HCT116 (cell line): Measurements from ENCODE around the gene PMPCB. TPM values are rescaled to one million over a fixed set of nuclear protein-coding genes. Genes with fewer than 3 reads are reported as not detected.

Experiments
- ATAC-seq: fragments of 200-7000 bp; cut with Tn5 transposase; 2 replicates; pipeline ENCODE4 v1.9.1; 2020; ENCODE audit warnings: mild to moderate bottlenecking, moderate library complexity
- BruUV-seq: library from RNA; stranded (reverse); fragments of 400-500 nt; replicated peaks from 2 replicates; lab custom pipeline; 2021; lab: Mats Ljungman, UMichigan
- CTCF ChIA-PET: fragments of 300-600 bp; sonication (Branson Sonifier 250); formaldehyde crosslinking; loops from one replicate; lab custom pipeline; 2021; ENCODE audit warnings: antibody characterized with exemption; lab: Charles Lee
- POLR2A ChIA-PET: fragments of 300-600, 350-600 bp; sonication (Branson Sonifier 250); formaldehyde crosslinking; loops from one replicate; lab custom pipeline; 2021; ENCODE audit warnings: antibody characterized with exemption; lab: Charles Lee
- RAD21 ChIA-PET, 2 experiments: fragments of 300-600 bp; sonication (Branson Sonifier 250); formaldehyde crosslinking; loops; one replicate each; lab custom pipeline; 2023; ENCODE audit warnings: low total read pairs in 2 of 2; ENCODE audit not compliant: uncharacterized antibody in 2 of 2, unreplicated experiment in 2 of 2, low non-redundant PET in 1 of 2; lab: Charles Lee
- DNase-seq: peaks from one replicate; pipeline ENCODE4 v3.0.0-alpha.2; 2010; ENCODE audit warnings: low read depth, low spot score
- H2AFZ ChIP-seq: fragments of 200-600 bp; shearing (Covaris generic), sonication (generic); 2 replicates; pipeline ENCODE4 v1.6.1; 2017; ENCODE audit warnings: low read depth, mixed run types, mixed read lengths, antibody characterized with exemption, low read length; ENCODE audit not compliant: poor library complexity, severe bottlenecking
- H3K27ac ChIP-seq: 2 replicates; pipeline ENCODE4 v1.5.1; 2012; ENCODE audit warnings: low read depth, low read length
- H3K27me3 ChIP-seq: fragments of 200-600 bp; sonication (generic); 2 replicates; pipeline ENCODE4 v1.6.1; 2016; ENCODE audit warnings: mixed run types, low read length, mixed read lengths; ENCODE audit not compliant: insufficient read depth
- H3K36me3 ChIP-seq, 2 experiments: fragments of 200-500 bp in 1 of 2; fragments of 200-600 bp in 1 of 2; sonication (Bioruptor generic) in 1 of 2; sonication (generic) in 1 of 2; 2 replicates each; pipeline versions ENCODE4 v1.5.1 to v1.6.1; 2014 to 2016; ENCODE audit warnings: low read length in 2 of 2, inconsistent platforms in 1 of 2, mixed read lengths in 1 of 2, mixed run types in 1 of 2; ENCODE audit not compliant: insufficient read depth in 2 of 2, control insufficient read depth in 1 of 2
- H3K4me1 ChIP-seq, 2 experiments: fragments of 200-600 bp in 1 of 2; sonication (generic) in 1 of 2; 2 replicates each; pipeline versions ENCODE4 v1.5.1 to v1.6.1; 2012 to 2017; ENCODE audit warnings: low read length in 2 of 2, inconsistent platforms in 1 of 2, mild to moderate bottlenecking in 1 of 2, mixed read lengths in 1 of 2, mixed run types in 1 of 2, moderate library complexity in 1 of 2; ENCODE audit not compliant: insufficient read depth in 2 of 2, control insufficient read depth in 1 of 2
- H3K4me2 ChIP-seq: fragments of 200-600 bp; sonication (generic); 2 replicates; pipeline ENCODE4 v1.6.1; 2017; ENCODE audit warnings: mixed run types, low read length, mixed read lengths
- H3K4me3 ChIP-seq, 2 experiments: fragments of 200-600 bp in 1 of 2; sonication (generic) in 1 of 2; replicated peaks in 1 of 2; 2 replicates each; pipeline ENCODE4 v1.5.1; 2011 to 2016; ENCODE audit warnings: low read length in 2 of 2, control low read depth in 1 of 2, low read depth in 1 of 2, mild to moderate bottlenecking in 1 of 2, mixed read lengths in 1 of 2, mixed run types in 1 of 2
- H3K79me2 ChIP-seq: fragments of 200-600 bp; sonication (generic); 2 replicates; pipeline ENCODE4 v1.6.1; 2017; ENCODE audit warnings: mild to moderate bottlenecking, mixed run types, low read length, moderate library complexity, mixed read lengths; ENCODE audit not compliant: insufficient read depth
- H3K9ac ChIP-seq: fragments of 200-600 bp; sonication (generic); 2 replicates; pipeline ENCODE4 v1.6.1; 2016; ENCODE audit warnings: low read length, mixed read lengths
- H3K9me2 ChIP-seq: fragments of 200-600 bp; sonication (generic), shearing (Covaris generic); 2 replicates; pipeline ENCODE4 v1.6.1; 2017; ENCODE audit warnings: mixed run types, mild to moderate bottlenecking, moderate library complexity; ENCODE audit not compliant: insufficient read depth
- H3K9me3 ChIP-seq, 2 experiments: fragments of 200-500 bp in 1 of 2; fragments of 200-600 bp in 1 of 2; sonication (Bioruptor generic) in 1 of 2; sonication (generic) in 1 of 2; 2 replicates each; pipeline ENCODE4 v1.6.1; 2014 to 2017; ENCODE audit warnings: low read length in 2 of 2, mixed read lengths in 2 of 2, inconsistent platforms in 1 of 2, low read depth in 1 of 2, mild to moderate bottlenecking in 1 of 2, mixed run types in 1 of 2, moderate library complexity in 1 of 2; ENCODE audit not compliant: control insufficient read depth in 1 of 2, insufficient read depth in 1 of 2
- H4K20me1 ChIP-seq: fragments of 200-600 bp; sonication (generic), shearing (Covaris generic); 2 replicates; pipeline ENCODE4 v1.6.1; 2017; ENCODE audit warnings: mixed run types, mild to moderate bottlenecking, moderate library complexity; ENCODE audit not compliant: insufficient read depth
- CEBPB ChIP-seq: IDR thresholded peaks from 2 replicates; pipeline ENCODE4 v1.6.1; 2012; ENCODE audit warnings: low read depth
- EGR1 ChIP-seq: IDR thresholded peaks from 2 replicates; pipeline ENCODE4 v1.6.1; 2012; ENCODE audit warnings: low read depth
- EZH2 ChIP-seq: fragments of 200-600 bp; sonication (generic); IDR thresholded peaks from 2 replicates; pipeline ENCODE4 v1.6.1; 2017; ENCODE audit warnings: antibody characterized with exemption, mixed run types
- EZH2phosphoT487 ChIP-seq: fragments of 200-600 bp; IDR thresholded peaks from 2 replicates; pipeline ENCODE4 v1.6.1; 2018; ENCODE audit warnings: antibody characterized with exemption, borderline replicate concordance
- FOSL1 ChIP-seq: IDR thresholded peaks from 2 replicates; pipeline ENCODE4 v1.6.1; 2012; ENCODE audit warnings: low read depth
- POLR2AphosphoS5 ChIP-seq: IDR thresholded peaks from 2 replicates; pipeline ENCODE4 v1.6.1; 2011; ENCODE audit warnings: mild to moderate bottlenecking, low read depth, low read length, moderate library complexity
- RAD21 ChIP-seq: IDR thresholded peaks from 2 replicates; pipeline ENCODE4 v1.6.1; 2012; ENCODE audit warnings: low read depth, mild to moderate bottlenecking
- SIN3A ChIP-seq: IDR thresholded peaks from 2 replicates; pipeline ENCODE4 v1.6.1; 2012; ENCODE audit warnings: low read depth
- SRF ChIP-seq: IDR thresholded peaks from 2 replicates; pipeline ENCODE4 v1.6.1; 2012; ENCODE audit warnings: low read depth
- ZFX ChIP-seq: fragments of 450-650 bp; IDR thresholded peaks from 2 replicates; pipeline ENCODE4 v1.6.1; 2017
- intact Hi-C: fragments of 100-400 bp; cut with micrococcal nuclease; formaldehyde crosslinking; loops from 2 replicates; pipeline ENCODE4 v1.10.0; 2022
- total RNA-seq: library from RNA; stranded (reverse); gene quantifications from one replicate; pipeline ENCODE4 v1.2.1, GENCODE V29; 2021; ENCODE audit not compliant: unreplicated experiment
- TF ChIP-seq, protein P1 (sequence below): IDR thresholded peaks from 2 replicates; pipeline ENCODE4 v1.6.1; 2012
- TF ChIP-seq, protein P2 (sequence below): IDR thresholded peaks from 2 replicates; pipeline ENCODE4 v1.6.1; 2012; ENCODE audit warnings: low read depth
- TF ChIP-seq, protein P3 (sequence below), 3 experiments: fragments of 200-600 bp in 1 of 3; sonication (generic) in 1 of 3; IDR thresholded peaks in 2 of 3; conservative IDR thresholded peaks in 1 of 3; 2 replicates each; pipeline ENCODE4 v1.5.1; 2012 to 2017; ENCODE audit warnings: low read depth in 2 of 3, low read length in 2 of 3, antibody characterized with exemption in 1 of 3, borderline replicate concordance in 1 of 3, control low read depth in 1 of 3, mild to moderate bottlenecking in 1 of 3, mixed read lengths in 1 of 3, mixed run types in 1 of 3, moderate library complexity in 1 of 3; ENCODE audit not compliant: insufficient read depth in 1 of 3

PMPCB gene
- total RNA-seq, 1 experiment from 2014 or later: 73.9 TPM

DNA sequence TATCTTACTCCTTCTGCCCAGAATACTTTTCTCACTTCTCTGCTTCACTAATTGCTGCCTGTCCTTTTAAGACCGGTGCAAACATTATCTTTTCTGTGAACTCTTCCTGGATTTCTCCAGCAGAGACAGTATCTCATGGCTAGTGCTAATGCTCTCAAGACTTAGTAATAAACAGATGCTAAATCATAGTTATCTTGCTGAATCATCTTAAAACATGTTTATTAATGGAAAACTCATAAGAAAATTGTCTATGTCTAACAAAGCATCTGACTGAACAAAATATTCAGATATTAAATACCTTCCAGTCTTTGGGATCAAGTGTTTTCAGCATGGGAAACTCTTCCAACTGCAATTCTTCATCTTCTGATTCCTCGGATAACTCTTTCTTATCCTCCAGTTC is 44.2 kb downstream of the PMPCB start:
- Histone ChIP-seq H3K27me3 (no peaks in the 10 kb centered on the region), H3K9me2 (no peaks in the 10 kb centered on the region), H3K9ac (no peak overlapping the region), H3K27ac (no peak overlapping the region), H4K20me1 (no peaks in the 10 kb centered on the region), H3K9me3 (no peaks in the 10 kb centered on the region), H3K36me3 (peaks cover 35 to 44% of the 10 kb centered on the region in 2 experiments), H3K4me2 (no peak overlapping the region), H3K79me2 (peaks cover 85% of the 10 kb centered on the region), H3K4me3 (no peak overlapping the region), H2AFZ (no peak overlapping the region), H3K4me1 (peaks cover 4 to 6% of the 10 kb centered on the region in 2 experiments)
- no TSS peak for BruUV-seq
- ChIA-PET RAD21 (no interaction called here), POLR2A (no interaction called here), CTCF (no interaction called here)
- DNase-seq (no peak), ATAC-seq (no peak)
- no peak for TF ChIP-seq EZH2phosphoT487
- intact Hi-C loops: no loop called here

DNA sequence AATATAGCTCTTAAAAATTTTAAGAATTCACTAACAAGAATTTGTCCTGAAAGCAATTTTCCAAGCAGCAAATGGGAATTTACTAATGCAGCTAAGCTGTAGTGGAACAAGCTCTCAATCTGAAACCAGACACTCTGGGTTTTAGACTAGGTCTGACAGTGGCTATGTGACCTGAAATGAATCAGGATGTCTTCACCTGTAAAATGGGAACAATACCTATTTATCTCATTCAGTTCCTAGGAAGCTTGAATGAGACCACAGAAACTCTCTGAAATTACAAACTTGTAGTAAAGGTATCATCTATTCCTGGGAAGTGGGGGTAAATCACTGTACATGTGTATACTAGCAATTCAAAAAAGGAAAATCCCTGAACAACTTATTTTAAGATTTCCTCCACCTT is 46.1 kb downstream of the PMPCB start:
- H2AFZ ChIP-seq: no peak overlapping the region
- H3K4me1 ChIP-seq: peaks cover 9 to 14% of the 10 kb centered on the region in 2 experiments
- H3K9me2 ChIP-seq: no peaks in the 10 kb centered on the region
- RAD21 ChIA-PET: no interaction called here
- peak overlapping the region; percentile 98 for H3K9ac ChIP-seq
- peak overlapping the region; percentile 95 to 97 for H3K4me3 ChIP-seq
- peaks cover 21 to 29% of the 10 kb centered on the region in 2 experiments for H3K36me3 ChIP-seq
- H3K79me2 ChIP-seq: peaks cover 77% of the 10 kb centered on the region
- DNase-seq: no peak
- H3K27ac ChIP-seq: peak overlapping the region; percentile 74; the same call in 1 of the 2 replicates
- POLR2A ChIA-PET: no interaction called here
- BruUV-seq: no TSS peak
- H3K9me3 ChIP-seq: no peaks in the 10 kb centered on the region
- H4K20me1 ChIP-seq: no peaks in the 10 kb centered on the region
- CTCF ChIA-PET: no interaction called here
- intact Hi-C loops: no loop called here
- no peak for ATAC-seq
- TF ChIP-seq EGR1: no peak
- no peak for TF ChIP-seq POLR2AphosphoS5
- TF ChIP-seq EZH2: no peak
- TF ChIP-seq CEBPB: no peak
- TF ChIP-seq SIN3A: no peak
- TF ChIP-seq, protein P1, sequence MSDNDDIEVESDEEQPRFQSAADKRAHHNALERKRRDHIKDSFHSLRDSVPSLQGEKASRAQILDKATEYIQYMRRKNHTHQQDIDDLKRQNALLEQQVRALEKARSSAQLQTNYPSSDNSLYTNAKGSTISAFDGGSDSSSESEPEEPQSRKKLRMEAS: no peak
- TF ChIP-seq RAD21: no peak
- TF ChIP-seq FOSL1: no peak
- no peak for TF ChIP-seq SRF
- TF ChIP-seq, protein P2, sequence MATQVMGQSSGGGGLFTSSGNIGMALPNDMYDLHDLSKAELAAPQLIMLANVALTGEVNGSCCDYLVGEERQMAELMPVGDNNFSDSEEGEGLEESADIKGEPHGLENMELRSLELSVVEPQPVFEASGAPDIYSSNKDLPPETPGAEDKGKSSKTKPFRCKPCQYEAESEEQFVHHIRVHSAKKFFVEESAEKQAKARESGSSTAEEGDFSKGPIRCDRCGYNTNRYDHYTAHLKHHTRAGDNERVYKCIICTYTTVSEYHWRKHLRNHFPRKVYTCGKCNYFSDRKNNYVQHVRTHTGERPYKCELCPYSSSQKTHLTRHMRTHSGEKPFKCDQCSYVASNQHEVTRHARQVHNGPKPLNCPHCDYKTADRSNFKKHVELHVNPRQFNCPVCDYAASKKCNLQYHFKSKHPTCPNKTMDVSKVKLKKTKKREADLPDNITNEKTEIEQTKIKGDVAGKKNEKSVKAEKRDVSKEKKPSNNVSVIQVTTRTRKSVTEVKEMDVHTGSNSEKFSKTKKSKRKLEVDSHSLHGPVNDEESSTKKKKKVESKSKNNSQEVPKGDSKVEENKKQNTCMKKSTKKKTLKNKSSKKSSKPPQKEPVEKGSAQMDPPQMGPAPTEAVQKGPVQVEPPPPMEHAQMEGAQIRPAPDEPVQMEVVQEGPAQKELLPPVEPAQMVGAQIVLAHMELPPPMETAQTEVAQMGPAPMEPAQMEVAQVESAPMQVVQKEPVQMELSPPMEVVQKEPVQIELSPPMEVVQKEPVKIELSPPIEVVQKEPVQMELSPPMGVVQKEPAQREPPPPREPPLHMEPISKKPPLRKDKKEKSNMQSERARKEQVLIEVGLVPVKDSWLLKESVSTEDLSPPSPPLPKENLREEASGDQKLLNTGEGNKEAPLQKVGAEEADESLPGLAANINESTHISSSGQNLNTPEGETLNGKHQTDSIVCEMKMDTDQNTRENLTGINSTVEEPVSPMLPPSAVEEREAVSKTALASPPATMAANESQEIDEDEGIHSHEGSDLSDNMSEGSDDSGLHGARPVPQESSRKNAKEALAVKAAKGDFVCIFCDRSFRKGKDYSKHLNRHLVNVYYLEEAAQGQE: no peak
- TF ChIP-seq ZFX: no peak
- TF ChIP-seq, protein P3, sequence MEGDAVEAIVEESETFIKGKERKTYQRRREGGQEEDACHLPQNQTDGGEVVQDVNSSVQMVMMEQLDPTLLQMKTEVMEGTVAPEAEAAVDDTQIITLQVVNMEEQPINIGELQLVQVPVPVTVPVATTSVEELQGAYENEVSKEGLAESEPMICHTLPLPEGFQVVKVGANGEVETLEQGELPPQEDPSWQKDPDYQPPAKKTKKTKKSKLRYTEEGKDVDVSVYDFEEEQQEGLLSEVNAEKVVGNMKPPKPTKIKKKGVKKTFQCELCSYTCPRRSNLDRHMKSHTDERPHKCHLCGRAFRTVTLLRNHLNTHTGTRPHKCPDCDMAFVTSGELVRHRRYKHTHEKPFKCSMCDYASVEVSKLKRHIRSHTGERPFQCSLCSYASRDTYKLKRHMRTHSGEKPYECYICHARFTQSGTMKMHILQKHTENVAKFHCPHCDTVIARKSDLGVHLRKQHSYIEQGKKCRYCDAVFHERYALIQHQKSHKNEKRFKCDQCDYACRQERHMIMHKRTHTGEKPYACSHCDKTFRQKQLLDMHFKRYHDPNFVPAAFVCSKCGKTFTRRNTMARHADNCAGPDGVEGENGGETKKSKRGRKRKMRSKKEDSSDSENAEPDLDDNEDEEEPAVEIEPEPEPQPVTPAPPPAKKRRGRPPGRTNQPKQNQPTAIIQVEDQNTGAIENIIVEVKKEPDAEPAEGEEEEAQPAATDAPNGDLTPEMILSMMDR (IDR thresholded peaks at IDR 0.05 in 2 of 3, conservative IDR thresholded peaks at IDR 0.05 in 1 of 3; ENCODE audit: borderline replicate concordance in 1 of 3, insufficient read depth in 1 of 3, low read depth in 2 of 3, low read length in 2 of 3): no peak
- peak overlapping the region; percentile 90 for H3K4me2 ChIP-seq
- no peaks in the 10 kb centered on the region for H3K27me3 ChIP-seq
